T-helper 1 cell treated with Interleukin-12 subunit alpha and Interleukin-12 subunit beta and Interleukin-4 antibody, amounts not matched to agents 30 ng/mL and 1 ng/mL, for 36 hours (primary cell): Measurements from ENCODE around the gene CASP14. TPM values are rescaled to one million over a fixed set of nuclear protein-coding genes. Genes with fewer than 3 reads are reported as not detected.
"Not testable (repeated sequence)": the region's sequence is repeated elsewhere in the genome, so short reads cannot be mapped to it uniquely, and the experiment has no call there.

Source experiments
- intact Hi-C: fragments of 100-400 bp; cut with micrococcal nuclease; formaldehyde crosslinking; loops from one replicate; pipeline ENCODE4 v1.15.1; 2024
- total RNA-seq: library from RNA; stranded (reverse); gene quantifications from 2 replicates; pipeline ENCODE4 v1.2.3, GENCODE V29; 2022

The CASP14 gene
- not detected in 2 replicates for total RNA-seq

GRCh38 chr19:15048885-15049541 lies at the start of gene CASP14:
CASP14 (plus strand) TSS chr19:15049480; CDS start chr19:15052252, 2,772 bp downstream.
- intact Hi-C loops: no loop called here

GRCh38 chr19:15008308-15008707 lies 41.0 kb upstream of the CASP14 start:
- intact Hi-C loops: loop anchor here (10.0 kb wide), 1 partner anchor 1726 kb away; no protein-coding TSS in a partner anchor

- intact Hi-C loops: no loop called here
Observed at GRCh38 chr19:15010501-15011300, 38.6 kb upstream of the CASP14 start.

- intact Hi-C loops: no loop called here
Observed at GRCh38 chr19:15014579-15014978, 34.7 kb upstream of the CASP14 start.

- intact Hi-C loops: no loop called here
Observed at GRCh38 chr19:15015946-15016542, 33.2 kb upstream of the CASP14 start.

GRCh38 chr19:15018836-15019235 lies 30.4 kb upstream of the CASP14 start:
- intact Hi-C loops: not testable (repeated sequence)

- intact Hi-C loops: no loop called here
Observed at GRCh38 chr19:15021286-15022007, 27.8 kb upstream of the CASP14 start.

GRCh38 chr19:15022752-15023151 lies 26.5 kb upstream of the CASP14 start:
- intact Hi-C loops: no loop called here

GRCh38 chr19:15025217-15025616 lies 24.1 kb upstream of the CASP14 start:
- intact Hi-C loops: no loop called here

GRCh38 chr19:15028490-15028889 lies 20.8 kb upstream of the CASP14 start:
- intact Hi-C loops: no loop called here

- intact Hi-C loops: no loop called here
Observed at GRCh38 chr19:15031675-15032074, 17.6 kb upstream of the CASP14 start.

- intact Hi-C loops: no loop called here
Observed at GRCh38 chr19:15035795-15036311, 13.4 kb upstream of the CASP14 start.

- intact Hi-C loops: no loop called here
Observed at GRCh38 chr19:15037586-15037985, 11.7 kb upstream of the CASP14 start.

GRCh38 chr19:15038294-15038693 lies 11.0 kb upstream of the CASP14 start:
- intact Hi-C loops: no loop called here

- intact Hi-C loops: no loop called here
Observed at GRCh38 chr19:15042003-15042402, 7.3 kb upstream of the CASP14 start.

- intact Hi-C loops: no loop called here
Observed at GRCh38 chr19:15042826-15043225, 6.5 kb upstream of the CASP14 start.

GRCh38 chr19:15045506-15045905 lies 3.8 kb upstream of the CASP14 start:
- intact Hi-C loops: no loop called here

GRCh38 chr19:15047680-15048079 lies 1.6 kb upstream of the CASP14 start:
- intact Hi-C loops: no loop called here

- intact Hi-C loops: no loop called here
Observed at GRCh38 chr19:15048128-15048527, 1.2 kb upstream of the CASP14 start.

- intact Hi-C loops: no loop called here
Observed at GRCh38 chr19:15050639-15051038, 1.4 kb downstream of the CASP14 start.

- intact Hi-C loops: no loop called here
Observed at GRCh38 chr19:15062036-15062435, 12.8 kb downstream of the CASP14 start.
